RPMI7951 (cell line): ENCODE measurements around the gene JADE2. TPM values are rescaled to one million over a fixed set of nuclear protein-coding genes. Genes with fewer than 3 reads are reported as not detected.
A peak's percentile ranks its signal among the peaks of the same experiment; 100 is the strongest.
"Not testable (repeated sequence)": the region's sequence is repeated elsewhere in the genome, so short reads cannot be mapped to it uniquely, and the experiment has no call there.

ENCODE experiments used
- DNase-seq: peaks from one replicate; pipeline ENCODE4 v3.0.0-alpha.2; 2012; ENCODE audit warnings: low read depth
- total RNA-seq: library from RNA; depleted of rRNA; stranded (reverse); fragments of >200 nt; shearing (Covaris generic); gene quantifications from 2 replicates; pipeline ENCODE4 v1.2.3, GENCODE V29; 2014

Gene JADE2
- total RNA-seq, 1 experiment from 2014 or later: 8.3 TPM

DNA sequence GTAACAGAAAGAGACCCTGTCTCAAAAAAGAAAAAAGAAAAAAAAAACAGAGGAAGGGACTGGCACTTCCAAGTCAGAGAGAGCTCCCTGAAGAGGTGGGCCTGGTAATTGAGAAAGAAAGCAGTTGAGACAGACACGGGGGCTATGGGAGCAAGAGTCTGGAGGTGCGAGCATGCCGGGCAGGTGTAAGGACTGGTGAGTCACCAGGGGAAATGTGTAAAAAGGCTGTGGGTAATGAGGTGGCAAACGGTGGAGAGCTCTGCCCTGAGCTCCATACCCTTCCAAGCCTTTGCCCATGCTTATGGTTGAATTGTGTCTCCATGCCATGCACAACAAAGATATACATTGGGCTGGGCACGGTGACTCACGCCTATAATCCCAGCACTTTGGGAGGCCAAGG, 18.0 kb upstream of the JADE2 start:
- DNase-seq: no peak

DNA sequence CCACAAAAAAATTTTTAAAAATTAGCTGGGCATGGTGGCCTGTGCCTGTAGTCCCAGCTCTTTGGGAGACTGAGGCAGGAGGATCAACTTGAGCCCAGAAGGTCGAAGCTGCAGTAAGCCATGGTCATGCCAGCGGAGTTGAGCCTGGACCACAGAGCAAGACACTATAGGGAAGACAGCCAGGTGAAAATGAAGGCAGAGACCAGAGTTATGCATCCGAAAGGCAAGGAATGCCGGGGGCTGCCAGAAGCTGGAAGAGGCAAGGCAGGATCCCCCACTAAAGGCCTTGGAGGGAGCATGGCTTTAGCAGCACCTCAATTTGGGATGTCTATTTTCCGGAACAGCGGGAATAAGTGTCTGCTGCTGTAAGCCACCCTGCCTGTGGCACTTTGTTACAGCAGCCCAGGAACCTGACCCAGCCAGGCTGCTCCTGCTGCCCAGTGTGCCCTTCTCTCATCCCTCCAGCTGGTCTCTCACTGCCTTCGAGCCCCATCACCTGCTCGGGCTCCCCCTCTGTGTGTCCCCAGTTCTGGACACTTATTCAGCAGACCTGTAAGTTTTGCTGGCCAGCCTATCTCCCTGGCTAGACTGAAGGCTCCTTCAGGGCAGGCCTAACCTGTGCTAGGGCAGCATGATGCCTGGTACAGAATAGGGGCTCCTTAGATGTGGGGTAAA, 16.8 kb upstream of the JADE2 start:
- no peak for DNase-seq

DNA sequence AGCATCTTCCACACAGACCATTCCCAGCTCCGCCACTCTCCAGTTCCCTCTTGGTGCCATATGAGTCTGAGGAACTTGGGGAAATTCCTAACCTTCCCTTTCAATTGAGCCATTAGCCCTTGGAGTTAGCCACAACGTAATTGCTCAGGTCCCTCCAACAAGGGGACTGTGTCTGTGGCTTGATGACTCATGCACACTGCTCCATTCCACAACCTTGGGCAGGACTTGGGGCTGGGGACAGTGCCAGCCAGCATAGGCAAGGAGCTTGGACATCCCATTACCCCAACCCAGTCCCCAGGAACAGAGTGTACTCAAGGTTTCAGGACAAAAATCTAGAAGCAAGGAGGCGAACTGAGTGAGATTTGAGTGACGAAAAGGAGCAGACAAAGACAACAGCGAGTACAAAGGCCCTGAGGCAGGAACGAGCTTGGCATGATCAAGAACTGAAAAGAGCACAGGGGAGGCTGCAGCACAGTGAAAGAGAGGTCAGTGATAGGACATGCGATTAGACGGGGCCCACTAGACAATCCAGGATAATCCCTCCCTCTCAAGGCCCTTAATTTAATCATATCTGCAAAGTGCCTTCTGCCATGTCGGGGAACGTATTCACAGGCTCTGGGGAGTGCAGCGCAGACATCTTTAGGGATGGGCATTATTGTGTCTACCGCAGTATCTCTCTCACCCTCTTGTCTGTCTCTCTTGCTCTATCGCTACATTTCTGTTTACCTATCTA, 16.0 kb upstream of the JADE2 start:
- peak; percentile 94 for DNase-seq

DNA sequence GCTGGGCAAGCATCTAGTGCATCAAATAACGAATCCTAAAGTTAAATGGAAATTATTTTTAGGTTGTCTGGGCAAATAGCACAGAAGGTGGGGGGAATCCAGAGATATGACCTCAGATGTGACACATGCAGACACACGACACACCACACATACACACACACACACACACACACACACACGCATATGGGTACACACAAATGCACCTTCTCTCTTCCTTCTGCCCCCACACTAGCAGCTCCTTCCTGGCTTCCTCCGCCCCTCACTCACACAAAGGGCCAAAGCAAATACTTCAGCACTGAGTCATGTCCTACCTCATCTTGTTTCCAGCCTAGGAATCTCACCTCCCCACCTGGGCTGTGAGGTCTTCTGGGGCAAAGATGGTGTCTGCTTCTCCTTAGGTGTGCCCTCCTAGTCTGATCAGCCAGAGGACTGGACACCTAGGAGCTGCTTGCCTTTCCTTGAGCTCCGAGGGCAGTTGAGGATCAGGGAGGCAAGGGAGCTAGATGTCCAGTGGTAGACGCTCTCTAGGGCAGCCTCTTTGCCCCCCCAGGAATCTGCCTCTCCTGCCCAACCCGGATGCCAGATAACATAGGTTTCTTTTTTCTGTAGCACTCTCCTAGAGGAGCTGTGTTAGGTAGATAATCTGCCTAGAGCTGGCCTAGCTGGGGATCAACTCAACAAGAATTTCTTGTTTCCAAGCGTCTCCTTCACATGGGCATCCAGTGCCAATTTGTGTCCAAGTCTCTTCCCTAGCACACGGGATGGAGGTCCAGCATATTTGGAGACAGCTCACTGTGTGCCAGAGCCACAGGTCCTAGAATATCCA, 14.3 kb upstream of the JADE2 start:
- DNase-seq: peak; percentile 21

DNA sequence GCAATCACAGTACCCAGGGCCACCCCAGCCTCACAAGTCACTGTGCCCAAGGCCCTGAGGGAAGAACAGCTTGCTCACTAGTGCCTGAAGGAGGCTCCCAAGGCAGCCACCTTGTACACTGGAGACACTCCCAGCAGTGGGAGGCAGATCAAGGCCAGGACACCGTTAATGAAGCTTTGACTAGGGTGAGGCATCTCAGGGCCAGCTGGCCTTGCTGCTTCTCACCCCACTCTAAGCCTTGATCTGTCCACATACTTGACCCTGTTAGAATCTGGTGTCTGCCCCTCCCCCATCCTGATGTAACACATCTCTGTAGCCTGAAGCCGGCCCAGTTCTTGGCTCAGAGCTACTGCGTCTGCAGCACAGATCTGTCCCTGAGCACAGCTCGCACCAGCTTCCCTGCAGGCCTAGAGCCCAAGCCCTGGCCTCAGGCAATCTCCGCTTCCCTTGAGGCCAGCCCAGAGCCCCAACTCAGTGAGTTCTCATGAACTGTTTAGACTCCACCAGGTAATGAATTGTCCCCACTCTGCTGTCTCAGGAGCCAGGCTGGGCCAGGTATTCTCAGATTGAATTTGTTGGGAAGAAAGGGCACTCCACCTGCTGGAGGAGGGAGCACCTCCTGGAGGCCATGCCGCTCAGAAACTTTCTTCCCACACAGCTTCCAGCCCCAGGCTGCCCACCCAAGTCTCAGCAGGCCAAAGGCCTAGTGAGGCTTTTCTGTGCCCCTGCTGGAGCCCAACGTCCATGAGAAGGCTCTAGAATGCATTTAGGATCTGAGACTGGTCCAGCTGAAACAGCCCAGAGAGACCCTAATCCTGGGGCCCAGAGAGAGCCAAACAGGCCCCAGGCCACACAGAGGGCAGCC, 13.4 kb upstream of the JADE2 start:
- peak; percentile 39 for DNase-seq

DNA sequence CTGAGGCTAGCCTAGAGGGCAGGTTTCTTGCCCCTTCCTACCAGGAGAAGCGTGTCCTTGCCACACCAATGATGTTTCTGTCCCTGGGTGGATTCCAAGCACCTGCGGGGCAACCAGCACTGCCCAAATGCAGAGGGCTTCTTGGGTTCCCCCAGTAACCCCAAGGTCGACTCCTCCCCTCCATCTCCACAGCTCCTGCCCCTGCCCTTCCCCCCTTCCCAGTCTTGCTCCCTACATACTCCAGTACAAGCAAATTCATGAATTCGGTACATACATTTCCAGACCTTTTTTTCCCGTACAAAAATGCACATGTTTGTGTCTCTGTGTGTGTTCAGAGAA, 12.8 kb upstream of the JADE2 start:
- DNase-seq: no peak

DNA sequence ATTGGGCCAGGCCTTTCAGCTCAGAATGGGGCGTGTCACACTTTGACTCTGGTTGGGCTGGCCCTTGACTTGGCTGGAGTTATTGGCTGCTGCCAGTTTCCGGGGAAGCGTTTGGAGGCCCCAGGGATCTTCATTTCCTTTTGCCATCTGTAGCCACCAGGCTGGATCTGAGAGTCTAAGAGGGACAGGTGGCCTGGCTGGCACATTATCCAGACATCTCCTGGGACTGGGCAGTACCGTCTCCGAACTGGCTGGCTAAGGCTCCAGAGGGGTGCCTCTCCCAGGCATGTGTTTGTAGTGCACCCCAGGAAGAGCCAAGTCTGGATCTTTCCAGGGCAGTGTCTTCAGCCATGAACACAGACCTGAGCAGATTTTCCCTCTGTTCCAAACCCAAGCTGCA, 9.7 kb upstream of the JADE2 start:
- no peak for DNase-seq

DNA sequence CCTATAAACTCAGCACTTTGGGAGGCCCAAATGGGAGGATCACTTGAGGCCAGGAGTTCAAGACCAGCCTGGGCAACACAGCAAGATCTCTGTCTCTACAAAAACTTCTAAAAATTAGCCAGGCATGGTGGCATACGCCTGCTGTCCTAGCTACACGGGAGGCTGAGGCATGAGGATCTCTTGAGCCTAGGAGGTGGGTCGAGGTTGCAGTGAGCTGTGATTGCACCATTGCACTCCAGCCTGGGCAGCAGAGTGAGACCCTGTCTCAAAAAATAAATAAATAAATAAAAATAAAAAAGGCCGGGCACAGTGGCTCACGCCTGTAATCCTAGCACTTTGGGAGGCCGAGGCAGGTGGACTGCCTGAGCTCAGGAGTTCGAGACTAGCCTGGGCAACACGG, 8.5 kb upstream of the JADE2 start:
- not testable (repeated sequence) for DNase-seq

DNA sequence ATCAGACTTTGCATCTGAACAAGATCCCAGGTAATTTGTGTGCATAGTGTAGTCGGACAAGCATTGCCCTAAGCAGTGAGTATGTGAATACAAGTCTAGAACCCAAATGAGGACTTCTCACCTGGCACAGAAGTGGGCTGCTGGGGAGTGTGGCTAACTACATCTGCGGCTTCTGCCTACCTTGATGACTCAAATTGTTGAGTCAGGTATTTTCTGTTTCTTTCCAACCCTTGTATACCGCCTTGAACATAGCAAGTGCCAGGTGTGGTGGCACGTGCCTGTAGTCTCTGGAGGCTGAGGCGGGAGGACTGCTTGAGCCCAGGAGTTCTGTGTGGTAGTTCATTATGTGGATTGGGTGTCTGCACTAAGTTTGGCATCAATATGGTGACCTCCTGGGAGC, 7.9 kb upstream of the JADE2 start:
- no peak for DNase-seq

DNA sequence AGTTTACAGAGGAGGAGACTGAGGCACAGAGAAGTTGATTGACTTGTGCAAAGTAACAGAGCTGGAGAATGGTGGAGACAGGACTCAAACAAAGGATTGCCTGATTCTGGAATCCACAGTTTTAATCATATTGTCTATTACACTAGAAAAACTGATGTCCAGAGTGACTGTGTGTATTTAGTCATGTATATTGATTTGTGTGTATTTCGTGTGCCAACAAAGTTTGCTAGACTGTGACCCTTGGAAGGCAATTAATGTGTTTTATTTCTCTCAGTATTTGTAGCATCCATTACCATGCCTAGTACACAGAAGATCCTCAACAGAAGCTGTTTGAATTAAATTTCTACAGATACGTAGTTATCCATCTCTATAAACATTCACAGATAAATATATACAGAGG, 5.5 kb upstream of the JADE2 start:
- no peak for DNase-seq

DNA sequence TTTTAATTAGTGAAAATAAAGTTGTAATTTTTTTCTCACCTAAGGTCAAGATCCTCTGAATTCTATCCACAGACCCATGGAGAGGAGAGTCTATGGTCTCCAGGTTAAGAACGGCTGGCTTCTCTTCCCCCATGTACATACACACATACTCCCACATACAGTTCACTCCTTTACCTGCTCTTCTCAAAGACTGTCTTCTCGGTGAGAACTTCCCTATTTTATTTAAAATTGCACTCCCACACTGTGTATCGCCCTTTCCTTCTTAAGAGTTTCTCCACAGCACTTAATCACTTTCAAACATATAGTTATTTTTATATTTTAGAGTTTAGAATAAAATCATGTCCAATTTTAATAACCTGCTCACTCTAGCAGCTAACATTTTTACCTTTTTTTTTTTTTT, 3.6 kb upstream of the JADE2 start:
- DNase-seq: no peak

DNA sequence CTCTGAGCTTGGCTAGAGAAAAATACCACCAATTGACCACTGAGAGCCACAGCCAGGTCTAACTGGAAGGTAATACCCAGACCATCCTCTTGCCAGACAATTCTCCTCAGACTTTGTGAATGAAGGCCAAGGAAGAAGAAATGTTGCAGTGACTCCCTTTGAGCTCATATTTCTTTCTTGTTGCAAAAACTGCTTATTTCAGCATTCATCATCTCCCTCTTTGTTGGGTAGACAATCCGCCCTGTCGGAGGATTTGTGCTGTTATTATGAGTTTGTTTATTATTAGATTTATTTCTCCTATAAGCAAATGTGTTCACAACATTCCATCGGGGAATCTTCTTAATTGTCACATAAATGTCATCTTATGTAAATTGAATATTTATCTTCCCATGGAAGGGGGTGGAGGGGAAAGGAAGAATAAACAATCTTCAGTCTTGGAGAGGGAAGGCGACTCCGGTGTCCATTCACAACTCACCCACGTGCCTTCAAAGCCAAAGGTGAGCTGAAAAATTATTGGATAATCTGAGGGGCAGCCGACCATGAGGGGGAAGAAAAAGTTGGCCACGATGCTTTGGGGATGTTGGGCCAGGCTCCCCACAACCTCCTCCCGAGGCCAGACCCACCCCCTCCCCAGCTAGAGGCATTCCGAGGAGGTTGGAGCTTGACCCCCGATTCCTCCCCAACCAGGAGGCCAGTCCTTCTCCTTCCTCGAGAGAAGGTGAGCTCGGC, 1.8 kb upstream of the JADE2 start:
- DNase-seq: no peak

DNA sequence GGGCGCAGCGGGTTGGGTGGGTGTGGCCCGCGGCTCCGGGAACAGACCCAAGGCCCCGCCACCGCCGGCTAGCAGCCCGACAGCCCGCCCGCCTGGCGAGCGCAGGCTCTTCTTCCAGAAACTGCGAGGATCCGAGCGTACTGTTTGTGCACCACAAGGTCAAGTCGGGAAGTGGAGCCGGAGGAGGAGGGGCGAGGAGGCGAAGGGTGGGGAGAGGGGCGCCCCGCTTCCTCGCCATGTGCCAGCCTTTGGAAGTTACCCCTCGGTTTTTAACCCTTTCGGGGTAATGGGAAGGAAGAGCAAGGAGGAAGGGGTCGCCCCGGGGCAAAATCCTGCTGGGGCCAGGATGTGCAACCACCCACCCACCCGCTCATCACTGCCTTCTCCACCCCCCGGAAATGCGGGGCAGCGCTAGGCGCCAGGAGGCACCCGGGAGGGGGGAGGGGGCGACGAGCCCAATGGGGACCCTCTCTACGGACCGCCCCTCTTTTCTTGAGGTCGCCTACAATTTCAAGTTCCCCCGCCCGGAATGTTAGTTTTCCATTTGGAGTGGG, 1.1 kb upstream of the JADE2 start:
- peak; percentile 76 for DNase-seq

DNA sequence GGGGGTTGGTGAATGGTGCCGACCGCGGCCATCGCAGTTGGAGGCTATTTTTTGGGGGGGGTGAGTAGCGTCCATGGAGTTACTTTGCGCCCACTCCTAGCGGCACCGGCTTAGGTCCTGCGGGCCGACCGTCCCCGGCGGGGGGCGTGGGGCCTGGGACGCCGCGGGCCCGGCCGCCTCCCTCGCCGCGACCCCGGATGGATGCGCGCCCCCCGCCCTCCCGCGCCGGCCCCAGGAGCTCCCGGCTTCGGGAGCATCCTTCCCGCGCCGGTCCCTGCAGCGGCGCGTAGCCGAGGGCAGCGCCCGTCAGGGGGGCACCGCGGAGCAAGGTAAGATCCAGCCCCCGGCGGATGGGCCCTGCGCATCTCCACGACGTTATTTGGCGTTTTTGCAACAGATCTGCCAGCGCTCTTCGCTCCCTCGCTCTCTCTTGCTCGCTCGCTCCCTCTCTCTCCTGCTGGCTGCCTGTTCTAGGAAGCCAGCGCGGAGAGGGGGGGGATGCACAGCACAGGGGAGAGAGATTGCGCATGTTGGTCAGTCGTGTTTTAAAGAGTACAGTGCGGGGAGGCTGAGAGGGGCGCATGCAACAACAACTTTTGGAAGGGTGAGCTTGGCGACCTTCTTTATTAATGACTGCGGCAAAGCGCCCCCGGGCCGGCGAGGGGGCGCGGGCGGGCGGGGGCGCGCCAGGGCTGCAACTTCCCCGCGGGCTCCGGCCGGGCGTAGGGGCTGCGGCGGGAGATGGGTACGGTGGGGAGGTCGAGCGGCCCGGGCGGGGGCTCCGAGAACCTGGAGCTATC, 413 bp downstream of the JADE2 start:
- peak; percentile 69 for DNase-seq

DNA sequence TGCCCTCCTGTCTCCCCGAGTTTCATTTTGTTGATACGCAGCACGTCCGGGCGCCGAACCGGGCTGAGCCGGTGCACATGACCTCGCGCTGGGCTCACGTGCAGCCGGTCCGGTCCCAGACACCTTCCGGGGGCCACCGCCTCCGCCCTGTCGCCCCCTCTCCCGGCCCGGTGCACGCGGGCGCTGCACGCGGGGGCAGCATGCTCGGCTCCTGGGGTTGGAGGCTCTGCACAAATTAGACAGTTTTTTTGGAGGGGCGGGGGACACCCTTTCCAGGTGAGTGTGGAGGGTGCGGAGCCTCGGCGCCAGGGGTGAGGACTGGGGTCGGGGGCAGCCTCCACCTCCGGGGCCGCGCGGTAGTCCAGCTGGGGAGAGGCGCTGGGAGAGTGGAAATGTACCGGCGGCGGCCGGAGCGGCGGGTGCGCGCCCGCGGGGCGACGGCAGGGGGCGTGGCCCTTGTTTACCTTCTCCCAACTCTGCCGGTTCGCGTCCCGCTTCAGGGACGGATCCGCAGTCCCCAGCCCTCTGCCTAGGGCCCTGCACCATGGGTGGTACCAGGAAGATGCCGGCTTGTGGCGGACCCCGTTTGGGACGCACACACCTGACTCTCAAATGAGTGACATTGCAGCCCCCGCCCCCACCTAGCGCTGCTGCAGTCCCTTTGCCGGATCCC, 1.1 kb downstream of the JADE2 start:
- peak; percentile 26 for DNase-seq

DNA sequence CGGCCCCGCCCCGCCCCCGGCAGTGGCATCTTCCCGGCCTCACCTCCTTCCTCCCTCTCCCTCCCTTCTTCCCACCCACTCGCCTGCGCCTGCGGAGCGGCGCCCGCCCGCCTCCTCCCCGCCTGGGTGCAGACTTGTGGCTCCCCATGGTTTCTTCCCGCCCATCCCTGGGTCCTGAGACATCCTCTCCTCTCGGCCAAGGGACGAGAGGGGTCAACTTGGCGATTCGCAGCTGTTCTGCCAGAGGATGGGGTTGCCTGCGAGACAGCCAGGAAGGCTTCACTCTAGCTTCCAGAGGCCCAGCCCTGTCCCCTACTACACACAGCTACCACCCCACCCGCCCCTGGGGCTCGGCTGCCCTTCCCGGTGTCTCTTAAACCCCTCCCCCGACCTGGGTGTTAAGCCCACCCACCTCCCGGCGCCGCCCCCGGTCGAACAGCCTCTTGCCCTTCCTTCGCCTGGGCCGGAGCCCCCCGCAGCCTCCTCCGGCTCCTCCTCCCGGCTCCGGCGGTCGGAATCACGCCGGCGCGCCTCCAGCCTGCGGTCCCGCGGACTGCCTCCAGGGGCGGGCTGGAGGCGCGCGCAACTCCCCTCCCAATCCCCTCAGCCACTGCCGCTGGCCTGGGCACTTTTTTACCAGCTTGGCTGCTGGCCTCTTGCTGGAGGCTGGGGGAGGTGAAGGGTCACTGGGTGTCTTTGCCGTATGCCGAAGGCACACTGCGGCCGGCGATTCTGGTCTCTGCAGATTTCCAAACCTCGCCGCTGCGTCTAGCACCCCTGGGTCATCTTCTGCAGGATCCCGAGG, 1.9 kb downstream of the JADE2 start:
- DNase-seq: peak; percentile 87

DNA sequence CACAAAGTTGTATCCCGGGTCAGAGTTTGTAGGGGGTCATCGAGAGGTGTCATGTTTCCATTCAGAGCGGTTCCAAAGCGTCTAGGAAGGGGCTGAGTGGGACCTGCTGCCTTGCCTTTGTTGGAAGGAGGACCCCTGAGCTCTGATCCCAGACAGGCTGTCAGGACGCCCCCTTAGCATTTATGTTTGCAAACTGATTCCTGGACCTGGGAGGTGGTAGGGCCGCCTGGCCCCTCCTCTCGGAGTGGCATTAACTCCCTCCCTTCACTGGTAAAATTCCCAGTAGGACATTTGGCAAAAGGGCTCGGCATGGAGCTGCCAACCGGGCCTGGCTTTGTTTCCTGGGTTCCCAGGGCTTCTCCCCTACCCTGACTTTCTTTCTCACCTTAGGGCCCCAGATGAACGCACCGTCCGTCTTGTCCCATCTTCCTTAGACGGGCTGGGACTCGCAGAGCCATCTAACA, 2.5 kb downstream of the JADE2 start:
- DNase-seq: no peak

DNA sequence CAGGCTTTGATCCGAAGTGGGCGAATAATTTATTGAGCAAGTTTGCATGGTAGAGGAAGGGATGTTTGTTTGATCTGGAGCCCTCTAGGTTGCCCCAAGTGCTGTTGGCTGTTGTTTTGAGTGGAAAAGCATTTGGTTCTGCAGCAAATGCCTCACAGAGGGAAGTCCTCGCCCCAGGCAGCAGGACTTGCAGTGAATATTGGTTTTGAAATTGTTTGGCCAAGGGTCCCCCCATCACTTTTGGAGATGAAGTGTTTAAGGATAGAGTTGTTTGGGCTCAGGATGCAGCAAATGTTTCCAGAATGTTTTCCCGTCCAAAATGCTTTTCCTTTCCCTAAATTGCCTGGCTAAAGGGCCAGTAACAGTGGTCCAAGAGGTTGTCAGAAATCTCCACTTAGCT, 3.1 kb downstream of the JADE2 start:
- DNase-seq: no peak

DNA sequence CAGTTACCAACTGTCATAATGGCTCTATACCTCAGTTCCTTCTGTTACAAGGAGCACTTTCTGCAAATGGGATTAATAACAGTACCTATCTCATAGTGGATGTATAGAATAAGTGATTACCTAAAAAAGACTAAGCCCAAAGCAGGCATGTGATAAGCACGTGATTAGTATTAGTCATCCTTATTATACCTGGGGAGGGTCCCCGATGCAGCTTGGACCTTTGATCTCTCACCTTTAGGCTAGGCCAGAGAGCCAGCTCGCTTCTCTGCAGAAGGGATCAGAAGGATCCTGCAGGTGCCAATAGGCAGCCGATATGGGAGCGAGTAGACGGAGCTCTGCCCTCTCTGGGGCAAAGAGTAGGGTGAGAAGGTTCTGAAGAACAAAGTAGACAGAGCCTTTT, 4.0 kb downstream of the JADE2 start:
- DNase-seq: no peak
